Natural killer cell (primary cell): Measurements from ENCODE around the gene CST8. TPM values are rescaled to one million over a fixed set of nuclear protein-coding genes. Genes with fewer than 3 reads are reported as not detected.

Experiments used
- ATAC-seq, 3 donors: fragments of 150-1000 bp in 2 of 3; fragments of 200-7000 bp in 1 of 3; cut with Tn5 transposase; 1 replicate in 1 of 3; 2 replicates in 2 of 3; pipeline ENCODE4 v1.10.0; 2021; ENCODE audit warnings: mild to moderate bottlenecking in 2 of 3, moderate library complexity in 2 of 3
- DNase-seq, 2 donors: peaks; one replicate each; pipeline versions ENCODE4 v3.0.0 to v3.0.0-alpha.2; 2013 to 2021; ENCODE audit warnings: mixed read lengths in 1 of 2
- H3K27ac ChIP-seq: one replicate; pipeline ENCODE4 v1.5.1; 2013; ENCODE audit warnings: mild to moderate bottlenecking, low read length
- H3K27me3 ChIP-seq: one replicate; pipeline ENCODE4 v1.6.1; 2013; ENCODE audit warnings: low read length; ENCODE audit not compliant: control insufficient read depth, insufficient read depth
- H3K36me3 ChIP-seq: one replicate; pipeline ENCODE4 v1.6.1; 2013; ENCODE audit warnings: low read length; ENCODE audit not compliant: control insufficient read depth, insufficient read depth
- H3K4me1 ChIP-seq: one replicate; pipeline ENCODE4 v1.6.1; 2013; ENCODE audit warnings: low read length; ENCODE audit not compliant: control insufficient read depth, insufficient read depth
- H3K4me3 ChIP-seq: one replicate; pipeline ENCODE4 v1.5.1; 2013; ENCODE audit warnings: low read length
- H3K9me3 ChIP-seq: one replicate; pipeline ENCODE4 v1.6.1; 2013; ENCODE audit warnings: low read length; ENCODE audit not compliant: control insufficient read depth, insufficient read depth
- H3K27ac Mint-ChIP-seq, 2 donors: one replicate each; pipeline ENCODE4 v1.8.0; 2022; ENCODE audit warnings: mild to moderate bottlenecking in 2 of 2, mixed read lengths in 2 of 2, moderate library complexity in 1 of 2
- H3K27me3 Mint-ChIP-seq, 2 donors: one replicate each; pipeline ENCODE4 v1.8.0; 2022; ENCODE audit warnings: low read depth in 2 of 2, mixed read lengths in 2 of 2
- H3K36me3 Mint-ChIP-seq: one replicate; pipeline ENCODE4 v1.8.0; 2022; ENCODE audit warnings: mixed read lengths
- H3K4me1 Mint-ChIP-seq, 2 donors: one replicate each; pipeline ENCODE4 v1.8.0; 2022; ENCODE audit warnings: mixed read lengths in 2 of 2
- H3K4me3 Mint-ChIP-seq: one replicate; pipeline ENCODE4 v1.8.0; 2022; ENCODE audit warnings: mild to moderate bottlenecking, moderate library complexity, mixed read lengths
- H3K9me3 Mint-ChIP-seq, 2 donors: one replicate each; pipeline ENCODE4 v1.8.0; 2022; ENCODE audit warnings: mixed read lengths in 2 of 2
- CTCF ChIP-seq: fragments of 200-600 bp; IDR thresholded peaks from one replicate; pipeline ENCODE4 v1.8.0; 2022; ENCODE audit warnings: antibody characterized with exemption
- WGBS: methylation state at CpG from one replicate; pipeline ENCODE4 v1.1.7; 2013; ENCODE audit warnings: missing lambda C conversion rate; ENCODE audit not compliant: insufficient coverage; 5-methylcytosine and 5-hydroxymethylcytosine counted together
- intact Hi-C: fragments of 100-400 bp; cut with micrococcal nuclease; formaldehyde crosslinking; loops from one replicate; pipeline ENCODE4 v1.14.2; 2022
- total RNA-seq, 4 donors: library from RNA; stranded (reverse); fragments of 120-200 nt in 1 of 4; gene quantifications; one replicate each; pipeline versions ENCODE4 v1.2.3 to v1.2.4, GENCODE V29; 2013 to 2022

The CST8 gene
- total RNA-seq, 3 donors from 2014 or later (not counting 1 experiment from before 2014, with no cell fraction given) = not detected

- no peak for TF ChIP-seq CTCF
- H3K27me3 Mint-ChIP-seq = peaks cover 0 to 3% of the 10 kb centered on the region in 2 donors
- Histone ChIP-seq H3K9me3 (no peaks in the 10 kb centered on the region), H3K27ac (no peak overlapping the region), H3K4me3 (no peak overlapping the region), H3K27me3 (no peaks in the 10 kb centered on the region), H3K4me1 (no peaks in the 10 kb centered on the region), H3K36me3 (no peaks in the 10 kb centered on the region)
- peaks cover 5 to 11% of the 10 kb centered on the region in 2 donors for H3K4me1 Mint-ChIP-seq
- H3K36me3 Mint-ChIP-seq = no peaks in the 10 kb centered on the region
- DNase-seq (no peak), ATAC-seq (no peak)
- no peak overlapping the region for H3K27ac Mint-ChIP-seq
- intact Hi-C loops = no loop called here
- H3K9me3 Mint-ChIP-seq = no peaks in the 10 kb centered on the region
- WGBS = 90% methylated on average over 6 of the region's 6 CpGs
- H3K4me3 Mint-ChIP-seq = no peak overlapping the region
Measured at GRCh38 chr20:23507346-23507745, 16.4 kb downstream of the CST8 start.

GRCh38 chr20:23508449-23509229 is 17.7 kb downstream of the CST8 start:
- 72% methylated on average over 8 of the region's 8 CpGs for WGBS
- no peaks in the 10 kb centered on the region for H3K36me3 Mint-ChIP-seq
- no peak for TF ChIP-seq CTCF
- H3K4me1 Mint-ChIP-seq = peaks cover 0 to 5% of the 10 kb centered on the region in 2 donors
- Histone ChIP-seq H3K27me3 (no peaks in the 10 kb centered on the region), H3K27ac (no peak overlapping the region), H3K4me3 (no peak overlapping the region), H3K36me3 (no peaks in the 10 kb centered on the region), H3K9me3 (no peaks in the 10 kb centered on the region), H3K4me1 (no peaks in the 10 kb centered on the region)
- H3K4me3 Mint-ChIP-seq = no peak overlapping the region
- no peak overlapping the region for H3K27ac Mint-ChIP-seq
- intact Hi-C loops = no loop called here
- H3K9me3 Mint-ChIP-seq = no peaks in the 10 kb centered on the region
- H3K27me3 Mint-ChIP-seq = no peaks in the 10 kb centered on the region
- no peak for DNase-seq
- ATAC-seq = no peak

GRCh38 chr20:23509247-23509913 is 18.5 kb downstream of the CST8 start:
- TF ChIP-seq CTCF = no peak
- Histone ChIP-seq H3K9me3 (no peaks in the 10 kb centered on the region), H3K4me3 (no peak overlapping the region), H3K27ac (no peak overlapping the region), H3K27me3 (no peaks in the 10 kb centered on the region), H3K4me1 (no peaks in the 10 kb centered on the region), H3K36me3 (no peaks in the 10 kb centered on the region)
- intact Hi-C loops = no loop called here
- DNase-seq (no peak), ATAC-seq (no peak)
- no peaks in the 10 kb centered on the region for H3K36me3 Mint-ChIP-seq
- H3K27ac Mint-ChIP-seq = no peak overlapping the region
- H3K4me1 Mint-ChIP-seq = peaks cover 0 to 5% of the 10 kb centered on the region in 2 donors
- no peak overlapping the region for H3K4me3 Mint-ChIP-seq
- H3K27me3 Mint-ChIP-seq = no peaks in the 10 kb centered on the region
- H3K9me3 Mint-ChIP-seq = no peaks in the 10 kb centered on the region
- WGBS = 82% methylated on average over 10 of the region's 10 CpGs
